GM06990 (cell line): Measurements from ENCODE around the gene VCL.

Experiments used
- DNase-seq: peaks from one replicate; pipeline ENCODE4 v3.0.0-alpha.2; 2011; ENCODE audit not compliant: insufficient read length; ENCODE audit errors: extremely low read depth
- H3K27me3 ChIP-seq: replicated peaks from 2 replicates; pipeline ENCODE4 v1.6.0; 2011; ENCODE audit warnings: low read length; ENCODE audit not compliant: control insufficient read depth, insufficient read depth
- H3K36me3 ChIP-seq: 2 replicates; pipeline ENCODE4 v1.5.1; 2011; ENCODE audit warnings: low read length; ENCODE audit not compliant: control insufficient read depth, insufficient read depth
- H3K4me3 ChIP-seq: replicated peaks from 2 replicates; pipeline ENCODE4 v1.5.1; 2011; ENCODE audit warnings: low read depth, mild to moderate bottlenecking, control low read depth, low read length
- TF ChIP-seq, protein P1 (sequence below): IDR thresholded peaks from 2 replicates; pipeline ENCODE4 v1.5.1; 2011; ENCODE audit warnings: low read length, control low read depth, mild to moderate bottlenecking, inconsistent platforms; ENCODE audit not compliant: insufficient read depth, poor library complexity, severe bottlenecking

Gene VCL

DNA sequence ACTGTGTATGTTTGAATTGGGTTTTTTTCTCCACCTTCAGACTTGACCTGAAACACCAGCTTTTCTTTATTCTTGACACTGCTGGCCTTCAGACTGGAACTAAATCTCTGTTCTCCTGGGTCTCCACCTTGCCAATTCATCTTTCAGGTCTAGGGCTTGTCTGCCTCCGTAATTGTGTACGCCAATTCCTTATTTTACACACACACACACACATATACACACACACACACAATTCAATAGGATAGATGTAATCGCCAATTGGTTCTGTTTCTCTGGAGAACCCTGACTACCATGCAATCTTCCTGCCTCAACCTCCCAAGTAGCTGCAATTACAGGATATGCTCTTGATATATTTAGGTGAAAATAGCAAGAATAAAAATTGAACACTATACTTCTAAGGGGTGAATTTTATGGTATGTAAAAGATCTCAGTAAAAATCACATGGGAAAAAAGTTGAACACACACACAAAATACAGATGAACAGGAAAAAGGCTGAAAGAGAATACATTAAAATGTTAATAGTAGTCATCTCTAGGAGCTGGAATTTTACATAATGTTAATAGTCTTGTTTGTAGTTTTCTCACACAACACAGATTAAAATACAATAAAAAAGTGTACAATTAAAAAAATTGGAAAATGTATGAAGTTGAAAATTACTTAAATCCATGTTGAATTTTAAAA lies 6.6 kb upstream of the VCL start:
- DNase-seq, result no peak
- Histone ChIP-seq H3K36me3 (no peaks in the 10 kb centered on the region), H3K4me3 (no peak overlapping the region), H3K27me3 (no peaks in the 10 kb centered on the region)
- TF ChIP-seq, protein P1, sequence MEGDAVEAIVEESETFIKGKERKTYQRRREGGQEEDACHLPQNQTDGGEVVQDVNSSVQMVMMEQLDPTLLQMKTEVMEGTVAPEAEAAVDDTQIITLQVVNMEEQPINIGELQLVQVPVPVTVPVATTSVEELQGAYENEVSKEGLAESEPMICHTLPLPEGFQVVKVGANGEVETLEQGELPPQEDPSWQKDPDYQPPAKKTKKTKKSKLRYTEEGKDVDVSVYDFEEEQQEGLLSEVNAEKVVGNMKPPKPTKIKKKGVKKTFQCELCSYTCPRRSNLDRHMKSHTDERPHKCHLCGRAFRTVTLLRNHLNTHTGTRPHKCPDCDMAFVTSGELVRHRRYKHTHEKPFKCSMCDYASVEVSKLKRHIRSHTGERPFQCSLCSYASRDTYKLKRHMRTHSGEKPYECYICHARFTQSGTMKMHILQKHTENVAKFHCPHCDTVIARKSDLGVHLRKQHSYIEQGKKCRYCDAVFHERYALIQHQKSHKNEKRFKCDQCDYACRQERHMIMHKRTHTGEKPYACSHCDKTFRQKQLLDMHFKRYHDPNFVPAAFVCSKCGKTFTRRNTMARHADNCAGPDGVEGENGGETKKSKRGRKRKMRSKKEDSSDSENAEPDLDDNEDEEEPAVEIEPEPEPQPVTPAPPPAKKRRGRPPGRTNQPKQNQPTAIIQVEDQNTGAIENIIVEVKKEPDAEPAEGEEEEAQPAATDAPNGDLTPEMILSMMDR, result no peak

DNA sequence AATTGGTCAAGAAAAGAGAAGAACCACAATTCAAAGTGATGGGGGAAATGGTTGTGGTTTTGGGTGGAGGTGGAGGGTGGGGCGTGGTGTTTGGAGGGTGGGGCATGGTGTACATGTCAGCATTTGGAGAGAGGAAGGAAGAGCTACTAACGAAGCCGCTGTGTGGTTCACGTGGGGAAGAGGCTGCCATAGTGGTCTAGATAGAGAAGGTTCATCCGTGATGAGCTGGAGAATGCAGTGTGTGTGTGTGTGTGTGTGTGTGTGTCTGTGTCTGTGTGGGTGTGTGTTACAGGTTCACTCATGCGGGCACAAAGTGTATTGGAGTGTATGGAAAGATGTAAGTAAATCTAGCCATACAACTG lies 6.1 kb upstream of the VCL start:
- H3K27me3 ChIP-seq, result no peaks in the 10 kb centered on the region
- no peak overlapping the region for H3K4me3 ChIP-seq
- DNase-seq, result peak; percentile 54
- TF ChIP-seq, protein P1, result no peak
- H3K36me3 ChIP-seq, result no peaks in the 10 kb centered on the region

DNA sequence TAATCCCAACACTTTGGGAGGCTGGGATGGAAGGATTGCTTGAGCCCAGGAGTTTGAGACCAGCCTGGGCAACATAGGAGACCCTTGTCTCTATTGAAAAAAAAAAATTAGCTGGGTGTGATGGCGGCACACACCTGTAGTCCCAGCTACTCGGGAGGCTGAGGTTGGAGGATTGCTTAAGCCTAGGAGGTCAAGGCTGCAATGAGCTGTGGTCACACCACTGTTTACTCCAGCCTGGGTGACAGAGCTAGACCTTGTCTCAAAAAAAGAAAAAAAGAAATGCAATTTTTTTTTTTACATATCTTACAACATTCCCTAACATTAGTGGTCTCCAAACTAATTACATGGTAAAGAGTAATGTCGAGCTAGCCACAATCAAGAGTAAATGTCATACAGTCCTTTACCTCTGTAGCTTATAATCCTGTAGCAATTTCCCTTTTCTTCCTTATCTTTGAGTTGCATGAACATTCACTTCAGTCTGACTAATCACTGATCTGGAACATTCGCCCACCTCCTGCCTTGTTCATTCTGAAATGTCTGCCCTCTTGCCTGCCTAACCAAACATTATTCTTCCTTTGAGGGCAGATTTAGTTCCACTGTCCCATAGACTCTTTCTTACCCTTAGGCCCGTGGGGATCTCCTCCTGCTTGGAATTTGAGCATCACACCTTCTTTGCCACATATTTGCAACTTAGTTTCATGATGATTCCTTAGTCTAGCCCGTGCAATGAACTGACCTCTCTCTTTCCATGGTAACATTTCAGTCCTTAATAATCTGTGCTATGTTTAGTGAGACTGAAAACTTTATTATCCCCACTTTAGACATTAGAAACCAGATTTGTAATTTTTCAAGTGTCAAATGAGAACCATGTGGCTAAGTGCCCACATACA lies 4.8 kb upstream of the VCL start:
- H3K4me3 ChIP-seq, result no peak overlapping the region
- DNase-seq, result no peak
- TF ChIP-seq, protein P1, result no peak
- no peaks in the 10 kb centered on the region for H3K27me3 ChIP-seq
- no peaks in the 10 kb centered on the region for H3K36me3 ChIP-seq

DNA sequence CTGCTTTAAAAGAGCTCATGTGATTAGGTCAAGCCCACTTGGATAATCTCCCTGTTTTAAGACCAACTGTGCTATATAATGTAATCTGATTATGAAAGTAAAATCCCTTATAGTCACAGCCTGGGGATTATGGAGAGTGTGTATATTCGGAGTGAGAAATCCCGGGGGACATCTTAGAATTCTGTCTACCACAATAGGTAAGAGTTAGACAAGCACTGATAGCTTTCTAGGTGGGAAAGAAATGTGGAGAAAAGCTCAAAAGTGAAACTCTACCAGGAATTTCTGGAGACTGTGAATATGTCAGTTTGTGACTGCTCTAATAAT lies 2.9 kb upstream of the VCL start:
- no peaks in the 10 kb centered on the region for H3K36me3 ChIP-seq
- TF ChIP-seq, protein P1, result no peak
- DNase-seq, result no peak

DNA sequence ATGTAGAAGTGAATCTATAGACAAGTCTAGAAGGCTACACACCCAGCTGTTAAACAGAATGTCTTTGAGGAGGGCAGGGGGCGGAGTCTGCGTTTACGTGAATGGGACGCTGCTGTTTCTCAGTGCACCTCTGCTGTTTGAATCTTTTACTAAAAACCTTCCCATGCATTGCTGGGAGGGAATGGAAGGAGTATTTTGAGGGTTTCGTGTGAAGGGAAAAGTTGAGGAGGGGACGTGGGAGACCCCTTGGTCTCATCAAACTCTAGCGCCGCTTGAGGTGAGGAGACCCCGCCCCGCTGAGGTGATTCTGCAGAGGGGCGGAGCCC lies 492 bp upstream of the VCL start:
- Histone ChIP-seq H3K4me3 (peak overlapping the region; percentile 92), H3K27me3 (no peaks in the 10 kb centered on the region), H3K36me3 (no peaks in the 10 kb centered on the region)
- DNase-seq, result no peak
- TF ChIP-seq, protein P1, result no peak

More for the DNA sequence above, 2.9 kb upstream of the VCL start:
- Histone ChIP-seq H3K4me3 (no peak overlapping the region), H3K27me3 (no peaks in the 10 kb centered on the region)
